Stimulated activated CD8-positive, alpha-beta memory T cell treated with anti-CD3 and anti-CD28 coated beads, Interleukin-2, amount 100 ng/mL, for 48 hours (primary cell): ENCODE data around the gene CNTNAP2.
"Not testable (repeated sequence)": the region's sequence is repeated elsewhere in the genome, so short reads cannot be mapped to it uniquely, and the experiment has no call there.

Experiments
- DNase-seq, 2 donors: peaks; one replicate each; pipeline ENCODE4 v3.0.0-alpha.2; 2020; ENCODE audit warnings: low read depth in 2 of 2

The CNTNAP2 gene

GRCh38 chr7:147564786-147565476 lies 1448.3 kb downstream of the CNTNAP2 start:
- no peak for DNase-seq

DNA sequence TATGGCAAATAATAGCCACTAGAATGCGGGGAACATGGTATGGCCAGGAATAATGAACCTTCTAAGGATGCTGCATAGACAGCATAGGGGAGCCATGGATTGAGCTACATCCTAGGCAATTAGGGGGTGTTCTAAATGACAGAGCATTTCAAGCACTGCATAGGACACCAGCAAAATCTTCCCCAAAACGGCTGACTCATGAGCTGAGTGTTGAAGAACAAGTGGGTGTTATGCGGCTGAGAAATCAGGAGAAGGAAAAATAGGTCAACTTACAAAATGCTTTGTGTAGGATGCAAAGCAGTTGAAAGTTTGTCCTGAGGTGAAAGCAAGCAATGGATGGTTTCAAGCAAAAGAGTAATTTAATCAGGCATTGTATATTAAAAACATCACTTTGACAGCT lies 1450.4 kb downstream of the CNTNAP2 start:
- no peak for DNase-seq

- DNase-seq: no peak
Observed at GRCh38 chr7:147569116-147569913, 1452.7 kb downstream of the CNTNAP2 start.

DNA sequence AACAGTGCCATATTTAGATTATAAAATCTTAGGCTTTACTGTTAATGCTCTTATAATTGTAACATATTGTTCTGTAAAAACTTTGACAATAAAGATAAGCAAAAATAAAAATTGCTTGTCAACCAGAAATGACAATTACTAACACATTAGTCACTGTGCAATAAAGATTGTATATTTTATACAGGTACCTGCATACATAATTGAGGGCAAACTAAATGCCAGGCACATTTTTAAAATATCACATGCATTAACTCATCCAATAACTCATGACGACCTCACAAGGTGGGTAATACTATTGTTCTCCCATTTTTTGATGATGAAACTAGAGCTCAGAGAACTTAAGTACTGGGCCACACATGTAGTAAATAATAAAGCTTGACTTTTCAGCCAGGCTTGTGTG lies 1453.8 kb downstream of the CNTNAP2 start:
- DNase-seq: no peak

GRCh38 chr7:147571436-147572185 lies 1455.0 kb downstream of the CNTNAP2 start:
- DNase-seq: no peak

DNA sequence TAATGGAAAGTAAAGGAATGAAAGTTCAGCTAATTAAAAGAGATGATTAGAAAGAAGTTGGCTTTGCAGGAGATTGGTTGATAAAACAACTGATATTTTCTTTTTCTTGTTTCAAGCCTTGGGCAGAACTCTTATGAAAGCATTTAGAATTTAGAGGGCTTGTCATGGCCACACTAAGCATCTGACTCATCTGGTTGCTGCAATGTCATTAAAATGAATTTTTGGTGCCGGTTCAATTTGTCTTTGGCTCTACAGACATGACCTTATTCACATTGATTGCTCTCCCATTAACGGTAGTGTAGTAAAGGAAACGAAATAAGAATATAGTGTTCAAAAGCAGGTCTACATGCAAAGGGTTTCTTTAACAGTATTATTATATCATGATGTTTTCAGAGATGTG lies 1461.6 kb downstream of the CNTNAP2 start:
- no peak for DNase-seq

DNA sequence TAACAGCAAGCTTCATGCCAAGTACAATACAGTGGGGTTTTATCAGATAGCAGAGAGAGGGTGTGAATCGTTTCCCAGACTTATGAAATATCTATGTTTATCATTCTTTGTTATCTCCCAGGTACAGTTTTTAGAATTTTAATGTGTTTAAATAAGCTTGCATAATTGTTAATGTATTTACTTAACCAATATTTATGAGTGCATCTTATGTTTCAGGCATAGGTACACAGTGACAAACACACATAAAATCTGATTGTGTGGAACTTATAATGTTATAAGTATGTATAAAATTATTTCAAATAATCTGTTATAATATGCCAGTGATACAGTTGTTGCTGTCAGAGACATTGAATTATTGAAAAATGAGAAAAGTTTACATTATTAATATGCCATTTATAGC lies 1462.5 kb downstream of the CNTNAP2 start:
- no peak for DNase-seq

DNA sequence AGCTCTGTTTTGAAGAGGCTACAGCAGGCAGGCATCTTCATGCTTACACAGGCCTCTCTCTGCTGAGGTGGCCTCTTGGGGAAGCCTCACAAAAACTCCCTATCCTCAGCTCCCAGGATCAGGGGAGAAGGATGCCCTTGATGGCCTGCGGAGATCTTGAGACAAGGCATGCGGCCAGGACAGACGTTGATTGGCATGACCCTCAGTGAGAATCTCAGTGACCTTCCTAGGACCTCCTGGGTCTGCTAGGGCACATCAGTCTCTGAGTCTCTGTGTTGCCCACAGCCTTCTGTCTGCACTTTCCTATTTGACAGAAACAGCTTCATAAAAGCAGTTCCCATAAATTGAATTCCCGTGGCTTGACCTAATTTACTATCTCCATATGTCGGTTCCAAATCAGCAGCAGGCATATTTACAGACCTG lies 1468.2 kb downstream of the CNTNAP2 start:
- DNase-seq: no peak

DNA sequence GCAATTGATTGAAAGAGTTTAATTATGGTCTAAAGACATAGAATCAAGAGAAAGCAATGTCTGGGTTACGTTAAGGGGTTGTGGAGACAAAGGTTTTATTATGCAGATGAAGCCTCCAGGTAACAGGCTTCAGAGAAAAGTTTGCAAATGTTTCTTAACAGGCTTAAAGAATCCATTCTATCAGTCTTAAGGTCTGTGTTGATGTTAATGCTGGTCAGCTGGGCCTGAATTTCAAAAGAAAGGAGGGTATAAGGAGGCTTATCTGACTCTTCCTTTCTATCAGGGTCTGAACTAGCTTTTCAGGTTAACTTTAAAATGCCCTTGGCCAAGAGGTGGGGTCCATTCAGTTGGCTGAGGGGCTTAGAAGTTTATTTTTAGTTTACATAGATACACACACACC lies 1469.5 kb downstream of the CNTNAP2 start:
- DNase-seq: no peak

DNA sequence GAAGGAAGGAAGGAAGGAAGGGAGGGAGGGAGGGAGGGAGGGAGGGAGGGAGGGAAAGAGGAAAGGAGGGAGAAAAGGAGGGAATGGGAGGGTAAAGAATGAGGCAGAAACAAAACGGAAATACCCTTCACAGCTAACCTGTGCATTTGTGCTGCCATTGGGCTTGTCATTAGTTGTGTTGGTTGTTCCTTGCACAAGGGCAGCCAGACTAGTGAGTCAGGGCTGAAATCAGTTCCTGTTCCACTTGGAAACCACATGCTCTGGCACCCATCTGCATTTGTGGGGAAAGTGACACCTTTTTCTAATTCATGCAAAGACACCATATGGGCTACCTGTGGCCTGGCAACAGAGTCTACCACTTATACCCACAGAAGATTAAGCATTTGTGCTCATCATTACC lies 1469.9 kb downstream of the CNTNAP2 start:
- DNase-seq: no peak

- DNase-seq: no peak
Observed at GRCh38 chr7:147593271-147594057, 1476.9 kb downstream of the CNTNAP2 start.

DNA sequence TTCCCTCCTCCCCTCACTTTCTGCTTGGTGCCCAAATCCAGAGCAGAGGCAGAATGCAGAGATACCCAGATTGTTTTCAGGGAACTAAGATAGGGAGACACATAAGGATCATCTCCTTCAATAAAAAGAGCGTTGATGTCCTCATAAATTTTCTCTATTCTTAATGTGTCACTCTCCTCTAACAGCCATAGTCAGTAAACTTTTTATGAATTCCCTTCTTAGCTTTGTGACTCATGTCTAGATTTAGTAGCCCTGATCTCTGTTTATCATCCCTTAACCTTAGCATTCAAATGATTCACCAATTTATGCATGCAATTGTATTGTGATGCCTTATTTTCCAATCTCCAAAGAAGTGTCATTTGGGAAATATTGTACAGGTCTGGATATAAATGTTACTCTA lies 1478.4 kb downstream of the CNTNAP2 start:
- no peak for DNase-seq

GRCh38 chr7:147598687-147599086 lies 1482.1 kb downstream of the CNTNAP2 start:
- not testable (repeated sequence) for DNase-seq

DNA sequence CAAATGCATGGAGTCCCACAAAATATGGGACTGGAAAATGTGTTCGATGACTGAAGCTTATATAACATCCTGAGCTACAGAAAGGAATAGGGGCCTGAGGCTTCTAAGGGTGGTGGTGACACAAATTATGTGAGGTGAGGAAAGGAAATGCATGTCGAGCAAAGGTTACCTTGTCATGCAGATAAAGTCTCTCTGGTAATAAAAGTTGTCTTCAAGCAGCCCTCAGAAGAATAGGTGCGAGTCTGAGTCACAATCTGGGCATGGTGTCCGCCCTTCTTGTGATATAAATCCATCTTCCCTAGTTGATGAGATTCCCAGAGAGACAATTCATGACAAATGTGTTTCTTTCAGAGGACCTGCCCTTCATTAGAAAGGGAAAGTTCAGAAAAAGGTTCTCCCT lies 1488.7 kb downstream of the CNTNAP2 start:
- DNase-seq: no peak

DNA sequence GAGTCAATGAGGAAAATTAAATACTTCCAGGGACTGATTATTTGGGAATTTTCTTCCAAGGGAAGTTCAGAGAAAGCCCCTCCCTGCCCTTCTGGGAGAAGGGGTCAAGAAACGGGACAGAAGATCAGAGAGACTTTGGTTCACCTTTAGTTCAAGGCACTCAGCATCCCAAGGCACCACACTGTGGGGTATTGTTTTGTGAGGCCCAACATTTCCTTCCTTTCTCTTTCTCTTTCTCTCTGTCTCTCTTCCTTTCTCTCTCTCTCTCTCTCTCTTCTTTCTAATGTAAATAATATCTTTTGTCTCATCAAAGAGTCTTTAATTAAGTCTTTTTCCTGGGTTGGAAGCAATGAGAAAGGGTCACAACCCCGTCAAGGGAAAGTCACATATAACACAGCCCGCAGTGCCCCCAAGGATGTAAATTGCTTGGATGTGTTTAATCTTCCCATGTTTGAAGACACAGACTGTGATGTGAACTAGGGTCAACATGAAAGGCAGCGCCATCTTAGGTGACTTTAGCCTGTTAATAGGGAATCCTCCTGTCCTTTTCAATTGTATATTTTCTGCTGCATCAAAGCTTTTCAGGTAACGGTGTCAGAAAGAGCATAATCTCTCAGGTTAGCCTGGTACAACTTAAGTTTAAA lies 1490.7 kb downstream of the CNTNAP2 start:
- no peak for DNase-seq

DNA sequence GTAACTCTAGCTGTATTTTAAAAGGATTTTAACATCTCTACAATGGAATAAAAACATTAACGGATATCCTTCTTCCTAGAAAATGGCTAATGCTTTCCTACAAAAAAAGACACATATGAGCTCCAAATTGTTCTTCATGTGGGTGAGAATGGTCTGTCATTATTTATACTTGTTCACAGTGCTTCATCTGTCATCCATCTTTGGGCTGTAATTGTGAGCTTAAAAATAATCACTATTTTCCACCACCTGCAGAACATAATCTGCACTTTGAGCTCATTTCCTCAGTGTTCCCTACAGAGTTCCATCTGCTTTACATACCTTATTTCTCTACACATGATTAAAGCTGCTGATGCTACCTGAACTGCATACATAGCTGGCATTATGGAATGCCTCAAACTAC lies 1494.8 kb downstream of the CNTNAP2 start:
- DNase-seq: no peak

GRCh38 chr7:147635288-147635687 lies 1518.7 kb downstream of the CNTNAP2 start:
- DNase-seq: no peak

DNA sequence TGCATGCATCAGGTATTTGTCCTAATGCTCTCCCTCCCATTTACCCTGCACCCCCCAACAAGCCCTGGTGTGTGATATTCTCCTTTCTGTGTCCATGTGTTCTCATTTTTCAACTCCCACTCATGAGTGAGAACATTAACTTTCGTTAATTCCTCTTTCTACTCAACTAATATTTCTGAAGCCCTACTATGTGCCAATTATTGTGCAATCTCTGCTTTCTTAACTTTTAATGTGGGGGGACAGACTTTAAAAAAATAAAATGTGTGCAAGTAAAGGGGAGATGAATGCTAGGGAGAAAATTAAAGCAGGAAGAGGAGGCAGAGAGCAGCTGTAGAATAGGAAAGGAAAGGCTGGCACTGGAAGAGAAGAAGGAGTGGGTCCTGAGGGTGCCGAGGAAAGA lies 1520.0 kb downstream of the CNTNAP2 start:
- no peak for DNase-seq

DNA sequence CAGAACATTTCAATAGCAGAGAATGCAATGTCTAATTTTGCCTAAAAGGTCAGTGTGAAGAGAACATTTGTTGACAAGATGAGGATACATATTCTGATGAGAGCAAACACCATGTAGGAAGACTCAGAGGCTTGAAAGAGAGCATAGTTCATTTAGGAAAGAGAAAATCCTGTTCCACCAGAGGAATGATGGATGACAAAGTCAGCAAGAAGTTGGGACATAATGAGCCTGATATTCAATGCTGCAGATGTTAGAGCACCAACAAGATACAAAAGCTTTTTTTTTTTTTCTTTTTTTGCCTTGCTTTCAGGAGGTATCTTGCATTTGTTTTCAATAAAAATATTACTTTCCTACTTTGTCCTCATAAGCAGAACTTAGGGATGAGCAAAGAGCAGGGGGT lies 1522.0 kb downstream of the CNTNAP2 start:
- no peak for DNase-seq

DNA sequence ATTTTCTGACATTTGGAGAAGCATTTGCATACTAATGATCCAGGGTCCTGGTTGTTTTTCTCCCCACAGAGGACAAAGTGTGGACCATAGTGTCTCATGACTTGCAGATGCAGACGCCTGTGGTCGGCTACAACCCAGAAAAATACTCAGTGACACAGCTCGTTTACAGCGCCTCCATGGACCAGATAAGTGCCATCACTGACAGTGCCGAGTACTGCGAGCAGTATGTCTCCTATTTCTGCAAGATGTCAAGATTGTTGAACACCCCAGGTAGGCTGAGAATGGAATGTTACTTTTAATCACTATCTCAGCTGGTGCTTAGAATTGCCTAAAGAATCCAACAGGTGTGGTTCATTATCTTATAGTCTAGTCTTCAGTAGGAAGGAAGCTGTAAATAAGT lies 1522.4 kb downstream of the CNTNAP2 start:
- DNase-seq: no peak

DNA sequence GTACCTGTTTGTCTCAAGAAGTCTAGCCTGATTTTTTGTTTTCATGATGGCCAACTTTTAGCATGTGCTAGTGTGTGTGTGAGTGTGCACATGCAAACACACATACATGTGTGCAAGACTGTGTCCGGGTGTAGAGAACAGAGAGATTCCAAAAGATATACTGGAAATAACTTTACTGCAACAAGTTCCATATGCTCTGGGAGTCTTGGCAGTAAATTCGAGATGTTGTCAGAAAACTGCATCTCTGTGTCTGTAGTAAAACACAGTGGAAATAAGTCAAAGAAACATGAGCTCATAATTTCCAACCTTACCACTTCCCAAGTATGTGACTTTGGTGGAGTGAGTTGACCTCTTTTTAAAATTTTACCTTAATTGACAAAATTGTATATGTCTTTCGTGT lies 1523.2 kb downstream of the CNTNAP2 start:
- no peak for DNase-seq
